HG03342 (cell line): ENCODE measurements around the gene ADCY10.
"Not testable (repeated sequence)": the region's sequence is repeated elsewhere in the genome, so short reads cannot be mapped to it uniquely, and the experiment has no call there.

Experiments used
- ATAC-seq: cut with Tn5 transposase; IDR thresholded peaks from one replicate; pipeline ENCODE4 v1.9.1; 2021; ENCODE audit warnings: mild to moderate bottlenecking, moderate library complexity; ENCODE audit not compliant: unreplicated experiment

Gene ADCY10

DNA sequence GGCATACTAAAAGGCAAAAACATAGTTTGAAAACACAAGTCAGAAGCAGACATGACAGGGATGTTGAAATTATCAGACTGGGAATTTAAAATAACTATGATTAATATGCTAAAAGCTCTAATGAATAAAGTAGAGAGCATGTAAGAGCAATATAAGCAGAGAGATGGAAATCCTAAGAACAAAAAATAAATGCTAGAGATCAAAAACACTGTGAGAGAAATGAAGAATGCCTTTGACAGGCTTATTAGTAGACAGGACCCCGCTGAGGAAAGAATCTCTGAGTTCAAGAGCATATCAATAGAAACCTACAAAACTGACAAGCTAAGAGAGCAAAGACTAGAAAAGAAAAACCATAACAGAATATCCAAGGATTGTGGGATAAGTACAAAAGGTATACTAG, 98.3 kb downstream of the ADCY10 start:
- no peak for ATAC-seq

DNA sequence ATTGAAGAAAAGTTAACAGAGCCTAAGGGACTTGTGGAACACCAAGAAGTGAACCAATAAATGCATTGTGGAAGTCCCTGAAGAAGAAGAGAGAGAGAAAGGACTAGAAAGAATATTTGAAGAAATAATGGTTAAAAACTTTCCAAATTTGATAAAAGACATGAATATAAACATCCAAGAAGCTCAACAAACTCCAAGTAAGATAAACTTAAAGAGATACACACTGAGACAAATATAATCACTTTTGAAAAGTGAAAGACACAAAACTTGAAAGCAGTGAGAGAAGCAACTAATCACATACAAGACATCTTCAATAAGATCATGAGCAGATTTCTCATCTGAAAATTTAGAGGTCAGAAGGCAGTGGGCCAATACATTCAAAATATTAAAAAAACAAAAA, 101.0 kb downstream of the ADCY10 start:
- no peak for ATAC-seq

DNA sequence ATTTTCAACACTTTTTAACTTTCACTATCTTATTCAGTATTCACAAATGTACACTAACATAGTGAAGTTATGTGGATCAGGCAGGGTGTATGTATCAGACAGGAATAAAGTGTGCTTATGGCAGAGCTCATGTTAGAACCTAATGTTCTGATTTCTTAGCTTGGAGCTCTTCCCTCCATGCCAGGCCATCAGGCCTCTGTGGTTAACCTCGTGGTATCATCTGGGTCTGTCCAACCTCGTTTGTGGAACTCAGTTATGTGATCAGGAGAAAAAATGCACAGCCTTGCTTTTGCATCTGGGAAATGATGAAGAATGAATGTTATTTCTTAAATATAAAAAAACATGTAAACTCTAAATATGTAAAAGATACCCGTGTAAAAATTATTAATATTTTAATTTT, 105.2 kb downstream of the ADCY10 start:
- ATAC-seq: no peak

GRCh38 chr1:167808104-167808503, 105.8 kb downstream of the ADCY10 start:
- no peak for ATAC-seq

DNA sequence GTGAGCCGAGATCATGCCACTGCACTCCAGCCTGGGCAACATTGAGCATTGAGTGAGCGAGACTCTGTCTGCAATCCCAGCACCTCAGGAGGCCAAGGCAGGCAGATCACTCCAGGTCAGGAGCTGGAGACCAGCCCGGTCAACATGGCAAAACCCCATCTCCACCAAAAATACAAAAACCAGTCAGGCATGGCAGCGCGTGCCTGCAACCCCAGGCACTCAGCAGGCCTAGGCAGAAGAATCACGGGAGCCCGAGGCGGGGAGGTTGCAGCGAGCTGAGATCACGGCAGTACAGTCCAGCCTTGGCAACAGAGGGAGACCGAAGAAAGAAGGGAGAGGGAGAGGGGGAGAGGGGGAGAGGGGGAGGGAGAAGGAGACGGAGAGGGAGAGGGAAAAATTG, 107.3 kb downstream of the ADCY10 start:
- ATAC-seq: not testable (repeated sequence)

DNA sequence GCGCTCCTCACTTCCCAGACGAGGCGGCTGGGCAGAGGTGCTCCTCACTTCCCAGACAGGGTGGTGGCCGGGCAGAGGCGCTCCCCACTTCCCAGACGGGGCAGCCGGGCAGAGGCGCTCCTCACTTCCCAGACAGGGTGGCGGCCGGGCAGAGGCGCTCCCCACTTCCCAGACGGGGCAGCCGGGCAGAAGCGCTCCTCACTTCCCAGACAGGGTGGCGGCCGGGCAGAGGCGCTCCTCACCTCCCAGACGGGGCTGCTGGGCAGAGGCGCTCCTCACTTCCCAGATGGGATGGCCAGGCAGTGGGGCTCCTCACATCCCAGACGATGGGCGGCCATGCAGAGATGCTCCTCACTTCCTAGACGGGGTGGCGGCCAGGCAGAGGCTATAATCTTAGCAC, 107.7 kb downstream of the ADCY10 start:
- not testable (repeated sequence) for ATAC-seq

GRCh38 chr1:167805041-167805556, 108.8 kb downstream of the ADCY10 start:
- no peak for ATAC-seq

DNA sequence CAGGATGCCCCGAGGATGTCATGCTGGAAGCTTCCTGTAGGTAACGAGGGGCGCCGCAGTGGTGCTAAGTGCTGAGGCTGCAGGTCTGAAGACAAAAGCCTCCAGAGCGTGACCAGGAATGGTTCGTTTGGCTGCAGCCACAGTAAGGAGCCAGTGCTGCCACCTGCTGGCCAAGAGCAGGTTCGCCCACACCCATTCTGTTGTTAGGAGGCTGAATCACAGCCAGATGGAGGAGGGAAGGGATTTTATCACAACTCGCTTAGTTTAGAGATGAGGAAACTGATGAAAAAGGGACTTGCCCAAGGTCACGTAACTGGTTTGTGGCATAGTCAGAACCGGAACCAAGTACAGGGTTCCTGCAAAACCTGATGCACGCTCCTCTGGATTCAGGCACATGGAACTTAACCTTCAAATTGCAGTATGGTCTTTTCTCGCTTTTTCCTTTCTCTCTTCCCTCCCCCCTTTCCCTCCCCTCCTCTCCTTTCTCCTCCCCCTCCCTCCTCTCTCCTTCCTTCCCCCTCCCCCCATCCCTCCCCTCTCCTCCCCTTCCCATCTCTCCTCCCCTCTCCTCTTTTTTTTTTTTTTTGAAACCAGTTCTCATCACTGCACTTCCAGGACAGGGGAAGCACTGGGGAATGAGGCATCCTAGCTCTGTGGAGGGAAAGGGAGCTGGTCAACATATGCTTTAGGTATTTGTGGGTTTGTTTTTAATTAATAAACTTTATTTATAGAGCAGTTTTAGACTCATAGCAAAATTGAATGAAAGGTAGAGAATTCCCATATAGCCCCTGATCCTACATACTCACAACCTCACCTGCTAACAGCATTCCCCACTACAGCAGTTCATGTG, 110.4 kb downstream of the ADCY10 start:
- ATAC-seq: peak; percentile 96

DNA sequence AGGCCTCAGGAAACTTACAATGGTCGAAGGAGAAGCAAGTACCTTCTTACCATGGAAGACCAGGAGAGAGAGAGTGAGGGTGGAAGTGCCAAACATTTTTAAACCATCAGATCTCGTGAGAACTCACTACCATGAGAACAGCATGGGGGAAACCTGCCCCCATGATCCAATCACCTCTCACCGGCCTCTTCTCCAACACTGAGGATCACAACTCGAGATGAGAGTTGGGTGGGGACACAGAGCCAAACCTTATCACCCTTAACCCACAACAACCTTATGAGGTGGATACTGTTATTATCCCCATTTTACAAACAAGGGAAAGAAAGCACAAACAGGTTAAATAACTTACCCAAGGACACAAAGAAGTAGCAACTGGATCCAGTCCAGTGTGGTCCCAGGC, 111.7 kb downstream of the ADCY10 start:
- no peak for ATAC-seq

DNA sequence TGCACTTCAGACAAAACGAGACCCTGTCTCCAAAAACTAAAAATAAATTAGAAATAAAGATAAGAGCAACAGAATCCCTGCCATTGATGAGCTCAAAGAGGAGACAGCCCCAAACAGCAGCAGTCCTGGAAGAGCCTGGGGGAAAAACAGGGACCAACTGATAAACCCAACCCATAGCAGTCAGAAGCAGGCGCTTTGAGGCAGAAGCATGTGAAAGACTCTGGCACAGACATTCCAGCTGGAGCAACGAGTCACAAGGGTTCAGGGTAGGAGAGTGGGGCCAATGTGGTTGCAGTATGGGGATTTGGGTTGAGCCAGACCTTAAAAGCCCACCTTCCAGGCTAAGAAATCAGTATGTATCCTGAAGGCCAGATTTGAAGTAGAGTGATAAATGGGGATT, 113.7 kb downstream of the ADCY10 start:
- no peak for ATAC-seq

- no peak for ATAC-seq
Observed at GRCh38 chr1:167799747-167800146, 114.2 kb downstream of the ADCY10 start.

GRCh38 chr1:167798952-167799351, 115.0 kb downstream of the ADCY10 start:
- ATAC-seq: no peak

- no peak for ATAC-seq
Observed at GRCh38 chr1:167797015-167797414, 116.9 kb downstream of the ADCY10 start.

DNA sequence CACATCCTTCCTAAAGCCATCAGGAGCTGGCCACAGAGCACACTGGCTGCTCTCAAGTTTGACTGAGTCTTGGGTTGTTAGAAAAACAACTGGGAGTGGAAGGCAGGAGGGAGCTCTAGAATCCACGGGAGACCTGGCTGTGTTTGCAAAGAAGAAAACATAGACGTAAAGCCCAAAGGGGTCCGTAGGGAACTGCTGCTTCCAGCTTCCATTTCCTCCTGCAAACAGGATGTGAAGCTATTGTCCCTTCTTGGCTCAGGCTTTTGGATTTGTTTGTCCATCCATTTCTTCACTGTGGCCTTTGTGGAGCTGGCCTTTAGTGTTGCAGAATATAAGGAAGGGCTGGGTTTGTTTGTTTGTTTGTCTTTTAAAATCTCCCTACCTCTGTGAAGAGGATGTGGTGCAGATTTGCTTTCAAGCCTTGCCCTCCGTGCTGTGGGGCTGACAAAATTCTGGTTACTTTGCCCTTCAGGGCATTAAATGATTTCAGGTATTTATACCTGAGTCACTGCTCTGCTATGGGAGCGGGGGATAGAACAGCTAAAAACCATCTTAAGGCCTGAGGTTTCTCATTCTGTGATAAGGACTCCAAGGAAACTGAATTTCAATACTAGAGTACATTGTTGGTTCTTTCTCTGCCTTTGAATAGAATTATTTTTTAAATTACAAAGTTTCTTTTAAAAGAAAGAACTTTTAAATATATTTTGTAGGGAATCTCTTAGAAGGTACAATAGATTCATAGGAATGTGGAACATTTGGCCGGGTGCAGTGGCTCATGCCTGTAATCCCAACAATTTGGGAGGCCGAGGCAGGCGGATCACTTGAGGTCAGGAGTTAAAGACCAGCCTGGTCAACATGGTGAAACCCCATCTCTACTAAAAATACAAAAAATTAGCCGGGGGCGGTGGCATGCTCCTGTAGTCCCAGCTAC, 117.9 kb downstream of the ADCY10 start:
- ATAC-seq: no peak

- ATAC-seq: no peak
Observed at GRCh38 chr1:167794043-167794442, 119.9 kb downstream of the ADCY10 start.

- ATAC-seq: no peak
Observed at GRCh38 chr1:167792188-167792565, 121.8 kb downstream of the ADCY10 start.

DNA sequence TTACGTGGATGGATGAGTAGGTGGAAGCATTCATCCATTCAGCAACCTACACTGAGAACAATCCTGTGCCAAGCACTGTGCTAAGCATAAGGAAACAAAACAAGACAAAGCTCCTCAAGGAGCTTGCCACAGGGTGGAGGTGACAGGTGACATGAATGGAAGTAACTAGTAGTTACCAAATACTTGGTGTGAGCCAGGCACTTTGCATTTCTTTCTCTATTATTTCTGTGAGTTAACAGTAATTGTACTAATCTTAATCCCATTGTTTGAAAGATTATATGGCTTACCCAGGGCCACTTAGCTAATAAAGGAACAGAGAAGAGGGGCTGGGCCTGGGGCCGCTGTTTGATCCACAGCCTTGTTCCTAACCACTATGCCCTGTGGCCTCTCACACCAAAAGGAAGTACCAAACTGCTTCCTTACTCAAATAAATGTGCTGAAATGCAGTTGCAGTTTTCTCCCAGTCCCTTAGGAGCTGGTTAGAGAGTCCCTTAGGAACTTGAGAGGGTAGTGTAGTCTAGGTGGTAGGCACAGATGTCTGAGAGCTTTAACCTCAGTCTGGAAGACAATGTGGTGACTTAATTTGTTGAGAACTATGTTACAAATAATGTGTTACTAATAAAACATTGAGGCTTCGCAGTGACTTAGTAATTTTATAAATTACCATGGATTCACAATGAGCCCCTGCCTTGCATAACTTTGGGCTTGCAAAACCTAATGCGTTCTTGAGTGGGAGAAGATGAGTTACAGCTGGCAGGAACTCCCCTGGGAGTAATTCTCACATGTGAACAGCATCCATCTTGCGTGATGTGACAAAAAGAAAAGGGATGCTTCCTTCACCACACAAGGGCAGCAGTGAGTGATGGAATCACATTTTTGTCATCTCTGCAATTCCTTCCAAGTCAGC, 122.4 kb downstream of the ADCY10 start:
- no peak for ATAC-seq

DNA sequence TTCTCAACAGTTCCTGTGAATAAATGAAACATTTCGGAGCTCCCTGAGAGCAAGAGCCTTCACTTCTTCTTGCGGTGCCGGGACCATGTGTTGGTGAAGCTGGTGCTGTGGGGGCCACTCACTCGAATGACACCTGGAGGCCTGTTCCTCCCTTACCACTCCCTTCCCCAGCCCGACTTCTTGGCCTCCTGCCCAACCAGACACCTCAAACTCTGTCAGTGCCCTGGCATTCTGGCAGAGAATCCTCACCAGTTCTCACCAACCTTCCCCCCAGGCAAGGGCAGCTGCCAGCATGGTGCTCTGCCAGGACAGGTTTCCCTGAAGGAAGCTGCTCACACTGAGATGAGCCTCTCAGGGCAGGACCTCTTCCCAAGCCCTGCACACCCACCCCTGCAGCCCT, 123.8 kb downstream of the ADCY10 start:
- ATAC-seq: no peak

- ATAC-seq: no peak
Observed at GRCh38 chr1:167789501-167789900, 124.4 kb downstream of the ADCY10 start.

GRCh38 chr1:167786502-167786901, 127.4 kb downstream of the ADCY10 start:
- no peak for ATAC-seq
